Measurements from ENCODE around the gene GDA. TPM values are rescaled to one million over a fixed set of nuclear protein-coding genes. Genes with fewer than 3 reads are reported as not detected.
"Not testable (repeated sequence)": the region's sequence is repeated elsewhere in the genome, so short reads cannot be mapped to it uniquely, and the experiment has no call there.

GDA gene
- total RNA-seq, 1 donor from 2014 or later: 1.8 TPM

DNA sequence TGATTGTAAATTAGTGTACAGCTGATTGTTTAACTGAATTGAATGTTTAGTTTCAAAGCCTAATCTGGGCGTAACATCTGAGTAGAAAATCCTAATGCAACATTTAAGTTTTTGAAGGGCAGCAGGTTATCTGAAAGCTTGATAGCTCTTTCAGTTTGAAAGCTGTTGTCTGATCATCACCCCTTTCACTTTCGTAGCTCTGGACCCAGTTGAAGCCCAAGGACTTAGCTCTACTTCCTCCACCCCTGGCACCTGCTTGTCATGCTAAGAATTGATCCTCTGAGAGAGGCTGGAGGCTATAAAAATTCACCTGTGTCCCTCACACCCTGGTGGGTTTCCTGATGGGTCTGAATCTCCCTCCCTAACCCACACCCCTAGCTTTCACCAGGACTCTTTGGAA is 129.7 kb downstream of the GDA start:
- Histone ChIP-seq H3K27me3 (ENCODE audit: control insufficient read depth, insufficient read depth, low read length) (no peaks in the 10 kb centered on the region), H3K4me3 (ENCODE audit: low read depth, low read length) (no peak overlapping the region), H3K36me3 (ENCODE audit: control insufficient read depth, insufficient read depth, low read length) (no peaks in the 10 kb centered on the region)
- FAIRE-seq (no peak), DNase-seq (ENCODE audit: low read depth) (no peak)
- TF ChIP-seq, protein P1, sequence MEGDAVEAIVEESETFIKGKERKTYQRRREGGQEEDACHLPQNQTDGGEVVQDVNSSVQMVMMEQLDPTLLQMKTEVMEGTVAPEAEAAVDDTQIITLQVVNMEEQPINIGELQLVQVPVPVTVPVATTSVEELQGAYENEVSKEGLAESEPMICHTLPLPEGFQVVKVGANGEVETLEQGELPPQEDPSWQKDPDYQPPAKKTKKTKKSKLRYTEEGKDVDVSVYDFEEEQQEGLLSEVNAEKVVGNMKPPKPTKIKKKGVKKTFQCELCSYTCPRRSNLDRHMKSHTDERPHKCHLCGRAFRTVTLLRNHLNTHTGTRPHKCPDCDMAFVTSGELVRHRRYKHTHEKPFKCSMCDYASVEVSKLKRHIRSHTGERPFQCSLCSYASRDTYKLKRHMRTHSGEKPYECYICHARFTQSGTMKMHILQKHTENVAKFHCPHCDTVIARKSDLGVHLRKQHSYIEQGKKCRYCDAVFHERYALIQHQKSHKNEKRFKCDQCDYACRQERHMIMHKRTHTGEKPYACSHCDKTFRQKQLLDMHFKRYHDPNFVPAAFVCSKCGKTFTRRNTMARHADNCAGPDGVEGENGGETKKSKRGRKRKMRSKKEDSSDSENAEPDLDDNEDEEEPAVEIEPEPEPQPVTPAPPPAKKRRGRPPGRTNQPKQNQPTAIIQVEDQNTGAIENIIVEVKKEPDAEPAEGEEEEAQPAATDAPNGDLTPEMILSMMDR (IDR thresholded peaks at IDR 0.05; ENCODE audit: insufficient read depth, low read length, severe bottlenecking): no peak

DNA sequence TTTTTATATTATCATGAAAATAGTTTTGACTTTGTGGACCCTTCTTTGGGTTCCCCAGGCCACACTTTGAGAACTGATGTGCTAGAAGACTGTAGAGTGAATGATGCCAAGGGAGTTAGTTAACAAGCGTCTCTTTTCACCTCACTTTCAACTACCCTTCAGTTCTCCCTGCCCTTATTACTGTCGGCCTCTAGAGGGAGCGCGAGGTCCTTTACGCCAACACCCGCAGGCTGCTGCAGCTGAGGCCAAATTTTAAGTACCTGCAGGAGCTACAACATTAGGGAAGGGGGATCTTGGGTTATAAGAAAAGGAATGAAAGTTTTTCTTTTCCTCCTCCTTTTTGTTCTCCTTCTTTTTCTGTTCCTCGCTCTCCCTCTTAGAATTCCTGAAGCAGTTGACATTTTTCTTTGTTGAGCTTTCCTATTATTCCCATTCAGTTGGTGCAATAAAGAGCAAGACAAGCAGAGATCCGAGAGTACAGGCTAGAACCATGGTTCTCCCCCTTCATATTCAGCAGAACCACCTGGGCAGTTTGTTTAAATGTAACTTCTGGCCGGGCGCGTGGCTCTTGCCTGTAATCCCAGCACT is 131.8 kb downstream of the GDA start:
- Histone ChIP-seq H3K27me3 (ENCODE audit: control insufficient read depth, insufficient read depth, low read length) (no peaks in the 10 kb centered on the region), H3K4me3 (ENCODE audit: low read depth, low read length) (no peak overlapping the region), H3K36me3 (ENCODE audit: control insufficient read depth, insufficient read depth, low read length) (no peaks in the 10 kb centered on the region)
- TF ChIP-seq, protein P1 (IDR thresholded peaks at IDR 0.05; ENCODE audit: insufficient read depth, low read length, severe bottlenecking): peak; percentile 89
- FAIRE-seq (no peak), DNase-seq (ENCODE audit: low read depth) (peak; percentile 67)

GRCh38 chr9:72289401-72289800 is 140.2 kb downstream of the GDA start:
- Histone ChIP-seq H3K27me3 (ENCODE audit: control insufficient read depth, insufficient read depth, low read length) (no peaks in the 10 kb centered on the region), H3K36me3 (ENCODE audit: control insufficient read depth, insufficient read depth, low read length) (no peaks in the 10 kb centered on the region), H3K4me3 (ENCODE audit: low read depth, low read length) (no peak overlapping the region)
- FAIRE-seq (no peak), DNase-seq (ENCODE audit: low read depth) (no peak)
- TF ChIP-seq, protein P1 (IDR thresholded peaks at IDR 0.05; ENCODE audit: insufficient read depth, low read length, severe bottlenecking): no peak

DNA sequence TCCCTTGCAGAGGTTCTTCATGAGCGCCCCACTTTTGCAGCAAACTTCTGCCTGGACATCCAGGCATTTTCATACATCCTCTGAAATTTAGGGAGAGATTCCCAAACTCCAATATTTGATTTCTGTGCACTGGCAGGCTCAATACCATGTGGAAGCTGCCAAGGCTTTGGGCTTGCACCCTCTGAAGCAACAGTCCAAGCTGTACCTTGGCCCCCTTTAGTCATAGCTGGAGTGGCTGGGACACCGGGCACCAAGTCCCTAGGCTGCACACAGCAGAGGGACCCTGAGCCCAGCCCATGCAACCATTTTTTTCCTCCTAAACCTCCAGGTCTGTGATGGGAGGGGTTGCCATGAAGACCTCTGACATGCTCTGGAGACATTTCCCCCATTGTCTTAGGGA is 141.1 kb downstream of the GDA start:
- TF ChIP-seq, protein P1 (IDR thresholded peaks at IDR 0.05; ENCODE audit: insufficient read depth, low read length, severe bottlenecking): no peak
- no peaks in the 10 kb centered on the region for H3K27me3 ChIP-seq (ENCODE audit: control insufficient read depth, insufficient read depth, low read length)
- no peak overlapping the region for H3K4me3 ChIP-seq (ENCODE audit: low read depth, low read length)
- no peak for FAIRE-seq
- DNase-seq (ENCODE audit: low read depth): no peak
- H3K36me3 ChIP-seq (ENCODE audit: control insufficient read depth, insufficient read depth, low read length): no peaks in the 10 kb centered on the region

DNA sequence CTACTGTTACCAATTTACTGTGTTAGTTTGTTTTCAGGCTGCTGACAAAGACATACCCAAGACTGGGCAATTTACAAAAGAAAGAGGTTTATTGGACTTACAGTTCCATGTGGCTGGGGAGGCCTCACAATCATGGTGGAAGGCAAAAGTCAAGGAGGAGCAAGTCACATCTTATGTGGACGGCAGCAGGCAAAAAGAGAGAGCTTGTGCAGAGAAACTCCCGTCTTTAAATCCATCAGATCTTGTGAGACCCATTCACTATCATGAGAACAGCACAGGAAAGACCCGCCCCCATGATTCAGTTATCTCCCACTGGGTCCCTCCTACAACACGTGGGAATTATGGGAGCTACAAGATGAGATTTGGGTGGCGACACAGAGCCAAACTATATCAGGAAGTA is 142.3 kb downstream of the GDA start:
- not testable (repeated sequence) for DNase-seq (ENCODE audit: low read depth); H3K36me3 ChIP-seq (ENCODE audit: control insufficient read depth, insufficient read depth, low read length); H3K4me3 ChIP-seq (ENCODE audit: low read depth, low read length); H3K27me3 ChIP-seq (ENCODE audit: control insufficient read depth, insufficient read depth, low read length); FAIRE-seq

GRCh38 chr9:72292256-72292682 is 143.0 kb downstream of the GDA start:
- Histone ChIP-seq H3K36me3 (ENCODE audit: control insufficient read depth, insufficient read depth, low read length) (no peaks in the 10 kb centered on the region), H3K4me3 (ENCODE audit: low read depth, low read length) (no peak overlapping the region), H3K27me3 (ENCODE audit: control insufficient read depth, insufficient read depth, low read length) (no peaks in the 10 kb centered on the region)
- TF ChIP-seq, protein P1 (IDR thresholded peaks at IDR 0.05; ENCODE audit: insufficient read depth, low read length, severe bottlenecking): peak; percentile 22
- DNase-seq (ENCODE audit: low read depth) (peak; percentile 79), FAIRE-seq (no peak)

Data from bronchial epithelial cell (primary cell).